GM10266 (cell line): ENCODE results near the gene ABTB2.

Experiments
- DNase-seq: peaks from one replicate; pipeline ENCODE4 v3.0.0; 2012; ENCODE audit errors: extremely low spot score
- TF ChIP-seq, protein P1 (sequence below): IDR thresholded peaks from 2 replicates; pipeline ENCODE4 v1.5.1; 2012; ENCODE audit warnings: mild to moderate bottlenecking, low read depth; ENCODE audit not compliant: control insufficient read depth, insufficient read depth; ENCODE audit errors: missing control alignments

Gene ABTB2

DNA sequence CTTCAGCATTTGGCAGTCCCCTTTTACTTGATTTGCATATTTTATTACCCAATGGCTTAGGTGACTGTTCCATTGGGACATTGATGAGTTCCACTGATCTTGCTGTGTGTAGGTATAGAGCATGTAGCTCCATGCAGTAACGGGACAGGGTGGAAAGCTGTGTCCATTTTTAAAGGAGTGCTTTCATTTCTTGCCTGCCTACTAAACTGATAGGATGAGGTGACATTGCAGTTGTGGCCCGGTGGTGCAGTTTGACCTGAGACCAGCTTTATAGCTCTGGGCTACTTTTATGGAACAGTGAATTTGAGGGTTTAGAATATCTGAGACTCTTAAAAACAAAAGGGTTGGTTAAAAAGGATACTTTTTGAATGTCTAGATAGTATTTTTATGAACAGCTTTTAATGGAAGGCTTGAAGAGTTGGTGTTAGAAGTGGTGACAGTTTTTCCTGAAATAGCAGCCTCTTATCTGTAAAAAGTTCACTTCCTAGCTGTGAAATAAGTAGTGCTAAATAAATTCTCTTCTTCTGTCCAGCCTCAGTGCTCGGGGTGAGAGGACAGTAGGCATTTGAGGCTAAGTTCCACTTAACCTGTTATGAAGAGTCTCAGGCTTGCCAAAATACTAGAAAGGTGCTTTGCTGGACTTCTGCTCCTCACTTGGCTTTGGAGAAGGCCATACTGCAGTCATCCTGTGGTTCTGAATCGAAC is 225.4 kb downstream of the ABTB2 start:
- DNase-seq: no peak
- TF ChIP-seq, protein P1, sequence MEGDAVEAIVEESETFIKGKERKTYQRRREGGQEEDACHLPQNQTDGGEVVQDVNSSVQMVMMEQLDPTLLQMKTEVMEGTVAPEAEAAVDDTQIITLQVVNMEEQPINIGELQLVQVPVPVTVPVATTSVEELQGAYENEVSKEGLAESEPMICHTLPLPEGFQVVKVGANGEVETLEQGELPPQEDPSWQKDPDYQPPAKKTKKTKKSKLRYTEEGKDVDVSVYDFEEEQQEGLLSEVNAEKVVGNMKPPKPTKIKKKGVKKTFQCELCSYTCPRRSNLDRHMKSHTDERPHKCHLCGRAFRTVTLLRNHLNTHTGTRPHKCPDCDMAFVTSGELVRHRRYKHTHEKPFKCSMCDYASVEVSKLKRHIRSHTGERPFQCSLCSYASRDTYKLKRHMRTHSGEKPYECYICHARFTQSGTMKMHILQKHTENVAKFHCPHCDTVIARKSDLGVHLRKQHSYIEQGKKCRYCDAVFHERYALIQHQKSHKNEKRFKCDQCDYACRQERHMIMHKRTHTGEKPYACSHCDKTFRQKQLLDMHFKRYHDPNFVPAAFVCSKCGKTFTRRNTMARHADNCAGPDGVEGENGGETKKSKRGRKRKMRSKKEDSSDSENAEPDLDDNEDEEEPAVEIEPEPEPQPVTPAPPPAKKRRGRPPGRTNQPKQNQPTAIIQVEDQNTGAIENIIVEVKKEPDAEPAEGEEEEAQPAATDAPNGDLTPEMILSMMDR: no peak

DNA sequence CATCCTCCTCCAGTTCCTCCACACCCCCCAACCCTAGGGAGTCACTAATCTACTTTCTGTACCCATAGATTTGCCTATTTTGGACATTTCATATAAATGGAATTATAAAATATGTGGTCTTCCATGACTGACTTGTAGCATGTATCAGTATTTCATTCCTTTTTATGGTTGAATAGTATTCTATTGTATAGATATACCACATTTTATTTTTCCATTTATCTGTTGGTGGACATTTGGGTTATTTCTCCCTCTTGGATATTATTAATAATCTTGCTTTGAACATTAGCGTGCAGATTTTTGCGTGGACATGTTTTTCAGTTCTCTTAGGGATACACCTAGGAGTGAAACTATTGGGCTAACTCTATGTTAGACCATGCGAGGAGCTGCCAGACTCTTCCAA is 229.0 kb downstream of the ABTB2 start:
- DNase-seq: no peak
- TF ChIP-seq, protein P1: no peak

DNA sequence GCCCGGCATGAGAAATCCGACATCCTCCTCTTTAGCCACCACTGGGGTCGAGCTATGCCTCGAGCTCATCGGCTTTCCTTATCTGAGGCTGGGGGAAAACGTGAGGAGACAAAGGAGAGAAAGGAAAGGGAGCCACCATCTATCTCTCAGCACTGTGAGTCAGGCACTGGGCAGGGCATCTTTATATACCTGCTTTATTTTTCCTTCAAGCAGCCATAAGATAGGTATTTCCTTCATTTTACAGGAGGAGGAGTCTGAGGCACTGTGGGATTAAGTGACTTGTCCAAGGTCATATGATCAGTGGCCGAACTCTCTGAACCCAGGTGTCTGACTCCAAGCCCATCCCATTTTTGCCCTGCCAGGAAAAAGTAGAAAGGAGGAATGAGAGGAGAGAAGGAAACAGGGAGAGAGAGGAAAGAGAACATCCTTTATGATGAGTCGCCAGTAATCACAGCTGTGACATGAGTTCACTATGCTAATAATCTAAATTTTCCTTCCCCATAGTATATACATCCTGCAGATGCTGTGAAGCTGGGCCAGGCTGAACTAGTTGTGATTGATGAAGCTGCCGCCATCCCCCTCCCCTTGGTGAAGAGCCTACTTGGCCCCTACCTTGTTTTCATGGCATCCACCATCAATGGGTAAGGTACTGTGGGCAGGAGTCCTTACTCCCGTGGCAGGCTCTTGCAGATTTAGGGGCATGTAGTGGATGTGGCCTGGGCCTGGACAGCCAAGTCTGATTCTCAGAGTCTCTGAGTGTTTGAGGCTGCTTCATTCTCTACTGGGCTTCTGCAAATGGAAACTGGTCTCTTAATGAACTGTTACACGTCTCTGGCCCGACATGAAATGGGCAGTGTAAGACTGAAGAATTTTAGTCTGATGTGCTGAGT is 230.6 kb downstream of the ABTB2 start:
- no peak for DNase-seq
- TF ChIP-seq, protein P1: no peak

DNA sequence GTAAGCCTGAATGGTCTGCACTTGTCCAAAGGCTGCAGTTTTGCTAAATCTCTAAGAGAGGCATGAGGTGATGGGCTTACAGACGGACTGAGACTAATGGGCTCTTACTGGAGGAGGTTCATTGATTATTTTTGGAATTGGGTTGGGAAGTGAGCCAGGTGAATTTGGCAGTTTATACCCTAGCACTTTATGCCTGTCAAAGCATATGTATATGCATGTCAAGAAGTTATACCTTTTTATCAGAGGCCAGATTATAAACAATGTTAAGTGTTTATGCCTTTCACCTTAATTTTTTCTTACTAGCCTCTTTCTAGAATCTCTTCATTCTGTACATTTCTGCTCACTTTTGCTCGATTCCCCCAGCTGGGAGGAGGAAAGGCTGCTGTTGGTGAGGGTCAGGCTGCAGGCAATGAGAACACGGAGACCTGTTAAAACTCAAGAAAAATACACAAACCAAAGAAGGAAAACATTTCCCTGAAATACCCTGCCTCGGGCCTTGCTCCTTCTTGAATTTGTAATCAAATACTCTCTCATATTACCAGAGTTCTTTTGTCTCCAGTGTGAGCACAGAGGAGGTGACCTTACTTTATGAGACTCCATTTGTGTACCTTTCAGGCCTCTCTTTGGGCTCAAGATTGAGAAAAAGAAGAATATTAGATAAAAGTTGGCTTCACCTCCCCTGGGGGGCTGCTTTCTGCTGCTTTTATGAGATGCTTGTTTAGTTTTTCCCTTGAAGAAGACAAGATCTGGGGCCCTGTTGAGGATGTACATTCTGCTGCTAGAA is 232.7 kb downstream of the ABTB2 start:
- no peak for DNase-seq
- TF ChIP-seq, protein P1: no peak

DNA sequence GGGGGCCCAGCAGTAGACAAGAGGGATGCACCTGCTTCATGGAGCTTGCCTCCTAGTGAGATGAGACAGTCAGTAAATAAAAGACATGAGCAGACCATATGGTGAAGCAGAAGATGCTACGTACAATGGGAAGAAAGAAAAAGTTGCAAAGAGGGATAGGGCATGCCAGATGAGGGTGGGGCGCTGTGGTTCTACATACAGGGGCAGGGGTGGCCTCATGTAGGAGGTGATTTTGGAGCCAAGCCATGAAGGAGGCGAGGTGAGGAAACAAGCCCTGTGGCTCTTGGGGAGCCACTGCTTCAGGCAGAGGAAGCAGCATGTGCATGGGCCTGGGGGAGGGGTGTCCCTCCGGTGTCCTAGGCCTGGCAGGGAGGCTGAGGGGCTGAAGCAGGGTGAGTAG is 237.2 kb downstream of the ABTB2 start:
- TF ChIP-seq, protein P1: no peak

DNA sequence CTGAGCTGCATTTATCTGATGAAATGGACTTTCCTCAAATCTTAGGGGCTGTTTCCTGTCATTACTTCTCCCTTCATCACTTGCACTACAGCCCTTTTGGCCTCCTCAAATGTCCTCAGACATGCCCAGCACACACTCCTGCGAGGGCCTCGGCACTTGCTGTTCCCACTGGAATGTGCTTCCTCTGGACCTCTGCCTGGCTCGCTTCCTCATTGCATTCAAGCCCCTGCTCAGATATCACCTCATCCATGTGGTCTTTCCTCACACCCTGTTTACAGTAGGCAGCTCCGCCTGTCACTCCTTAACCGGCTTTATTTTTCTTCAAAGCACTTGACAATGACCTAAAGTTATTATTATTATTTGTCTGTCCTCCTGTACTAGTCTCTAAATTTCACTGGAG is 243.3 kb downstream of the ABTB2 start:
- TF ChIP-seq, protein P1: no peak

More for the DNA sequence above, 237.2 kb downstream of the ABTB2 start:
- no peak for DNase-seq

More for the DNA sequence above, 243.3 kb downstream of the ABTB2 start:
- DNase-seq: no peak
